Measurements from ENCODE around the gene HNRNPL.

GRCh38 chr19:38830039-38830733, 19.6 kb downstream of the HNRNPL start:
- TF ChIP-seq CTCF (IDR thresholded peaks at IDR 0.05) = no peak
- no peak for TF ChIP-seq POLR2AphosphoS5 (IDR thresholded peaks at IDR 0.05)
